ENCODE results near the gene ERC1.

GRCh38 chr12:1463073-1463905 lies 472.3 kb downstream of the ERC1 start:
- TF ChIP-seq CTCF (conservative IDR thresholded peaks at IDR 0.05; ENCODE audit: low read depth, low read length), result no peak
- TF ChIP-seq POLR2A (IDR thresholded peaks at IDR 0.05; ENCODE audit: low read depth, low read length), result no peak
- no peak for TF ChIP-seq CHD1 (IDR thresholded peaks at IDR 0.05; ENCODE audit: low read depth, low read length)
- TF ChIP-seq BHLHE40 (IDR thresholded peaks at IDR 0.05; ENCODE audit: low read depth, low read length), result no peak
- TF ChIP-seq CEBPB (IDR thresholded peaks at IDR 0.05; ENCODE audit: low read depth, low read length), result no peak
- TF ChIP-seq MAZ (IDR thresholded peaks at IDR 0.05; ENCODE audit: borderline replicate concordance, low read depth, low read length), result no peak
- no peak for TF ChIP-seq RFX5 (IDR thresholded peaks at IDR 0.05; ENCODE audit: low read depth, low read length)
- TF ChIP-seq MXI1 (IDR thresholded peaks at IDR 0.05; ENCODE audit: borderline replicate concordance, low read depth, low read length), result no peak
- TF ChIP-seq USF2 (IDR thresholded peaks at IDR 0.05; ENCODE audit: low read depth, low read length), result no peak
